NCI-H146 treated with DMSO at 0.1 percent for 48 hours (cell line): ENCODE data around the gene CCDC78.

ENCODE experiments used
- DNase-seq: peaks from one replicate; lab custom pipeline; 2025; ENCODE audit not compliant: unreplicated experiment; lab: John Stamatoyannopoulos, UW

Gene CCDC78

GRCh38 chr16:725463-726187 lies 618 bp downstream of the CCDC78 start:
- no peak for DNase-seq

GRCh38 chr16:725041-725376 lies 1.2 kb downstream of the CCDC78 start:
- DNase-seq = no peak

DNA sequence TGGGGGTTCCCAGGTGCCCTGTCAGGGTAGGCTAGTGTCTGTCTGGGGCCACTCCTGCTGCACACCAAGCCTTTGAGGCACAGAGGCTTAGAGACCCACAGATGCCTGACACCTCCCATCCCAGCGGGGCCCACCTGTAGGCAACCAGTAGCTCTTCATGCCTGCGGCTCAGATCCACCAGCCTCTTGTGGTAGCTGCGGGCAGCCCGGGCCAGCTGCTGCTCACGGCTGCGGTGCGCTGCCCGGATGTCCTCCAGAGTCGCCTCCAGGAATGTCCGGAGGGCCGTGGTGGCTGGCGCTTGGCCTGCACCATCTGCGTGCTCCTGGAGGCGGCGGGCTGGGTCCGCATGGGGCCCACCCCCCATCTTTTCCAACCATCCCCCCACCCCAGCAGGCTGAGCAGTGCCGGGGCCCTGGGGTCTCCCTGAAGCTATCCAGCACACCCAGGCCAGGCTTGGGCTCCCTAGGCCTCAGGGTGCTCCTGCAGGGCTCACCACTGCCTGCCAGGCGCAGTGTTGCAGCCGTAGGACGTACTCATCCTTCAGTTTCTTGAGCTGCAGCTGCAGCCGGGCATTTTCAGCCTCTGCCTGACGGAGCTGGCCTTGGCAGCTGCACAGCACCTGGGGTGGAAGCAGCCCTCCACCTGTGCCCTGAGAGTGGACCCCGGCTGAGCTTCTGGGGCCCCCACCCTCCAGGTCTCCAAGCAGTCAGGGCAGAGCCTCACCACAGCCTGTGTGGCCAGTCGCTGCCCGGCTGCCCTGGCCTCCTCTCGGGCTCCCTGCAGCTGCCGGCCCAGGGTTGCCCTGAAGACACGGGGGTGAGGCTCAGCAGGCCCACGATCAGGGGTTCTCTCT lies 1.8 kb downstream of the CCDC78 start:
- DNase-seq = no peak

GRCh38 chr16:723695-724094 lies 2.5 kb downstream of the CCDC78 start:
- no peak for DNase-seq

GRCh38 chr16:722835-723633 lies 3.2 kb downstream of the CCDC78 start:
- no peak for DNase-seq

- no peak for DNase-seq
Measured at GRCh38 chr16:721765-722540, 4.3 kb downstream of the CCDC78 start.

GRCh38 chr16:720990-721764 lies 5.1 kb downstream of the CCDC78 start, which contains the start of gene ANTKMT:
Gene ANTKMT, plus strand, starts transcription at chr16:721146. Its CDS starts 129 bp downstream, at chr16:721275.
- DNase-seq = peak; percentile 71

DNA sequence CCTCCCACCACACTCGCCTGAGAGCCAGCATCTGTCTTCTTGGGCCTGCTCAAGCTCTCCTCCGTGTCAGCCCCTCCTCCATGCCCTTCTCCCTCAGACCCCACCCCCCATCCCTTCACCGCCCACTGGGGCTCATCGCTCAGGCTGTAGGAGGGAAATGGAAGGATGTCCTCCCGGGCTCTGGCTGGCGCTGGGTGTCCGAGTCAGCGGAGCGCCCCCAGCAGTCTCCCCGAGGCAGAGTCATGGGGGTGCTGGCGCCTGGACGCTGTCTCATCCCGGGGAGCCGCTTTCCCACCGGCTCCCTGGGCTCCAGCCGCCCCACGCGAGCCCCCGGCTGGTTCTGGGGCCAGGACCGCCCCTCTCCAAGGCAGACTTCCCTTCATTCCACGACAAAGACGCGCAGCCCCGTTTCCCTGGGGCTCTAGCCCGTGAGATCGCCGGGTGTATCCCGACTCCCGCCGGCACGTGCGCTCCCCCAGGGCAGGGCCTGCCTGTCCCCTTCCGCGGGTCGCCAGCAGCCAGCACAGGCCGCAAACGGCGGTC lies 5.7 kb downstream of the CCDC78 start:
- peak; percentile 81 for DNase-seq

DNA sequence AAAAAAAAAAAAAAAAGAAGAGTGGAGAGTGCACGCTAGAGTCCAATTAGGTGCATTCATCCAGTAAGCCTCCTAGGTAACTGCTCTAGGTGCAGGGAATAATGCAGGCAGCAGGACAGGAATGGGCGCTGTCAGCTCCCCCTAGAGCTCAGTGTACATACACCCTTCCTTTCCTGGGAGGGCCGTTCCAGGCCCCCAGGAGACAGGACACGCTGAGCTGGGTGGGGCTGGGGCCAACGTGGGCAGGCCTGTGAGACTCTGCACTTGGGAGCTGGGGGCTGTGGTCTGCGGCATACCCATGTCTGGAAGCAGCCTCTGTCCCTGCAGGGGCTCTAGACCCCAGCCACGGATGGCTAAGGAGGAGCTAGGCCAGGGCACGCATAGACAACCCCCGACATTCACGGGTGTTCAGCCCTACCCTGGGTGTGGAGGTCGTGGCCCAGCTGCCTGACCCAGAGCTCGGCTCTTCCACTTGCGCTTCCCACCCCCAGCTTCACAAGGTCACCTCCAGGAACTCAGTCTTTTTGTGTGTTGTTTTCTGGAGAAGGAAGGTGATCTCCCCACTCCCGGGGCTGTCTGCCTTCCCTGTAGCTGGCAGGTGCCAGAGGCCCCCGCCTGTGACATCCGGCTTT lies 6.3 kb downstream of the CCDC78 start:
- peak; percentile 75 for DNase-seq

DNA sequence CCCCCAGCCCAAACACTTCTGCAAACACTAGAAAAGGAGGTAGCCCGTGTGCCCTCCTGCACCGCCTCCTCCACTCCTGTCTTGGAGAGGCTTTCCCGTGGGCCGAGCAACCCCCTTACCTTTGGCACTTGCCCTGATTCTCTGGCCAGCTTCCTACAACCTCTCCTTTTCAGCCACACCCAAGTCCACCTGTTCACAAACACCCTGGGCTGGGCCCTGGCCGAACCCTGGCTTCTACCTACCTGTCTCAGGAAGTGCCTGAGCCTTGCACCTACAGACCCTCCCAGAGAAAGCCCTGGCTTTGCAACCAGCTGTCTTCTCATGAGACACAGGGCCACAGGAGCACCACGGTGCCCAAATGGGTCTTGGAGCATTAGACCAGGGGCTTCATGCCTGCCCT lies 7.3 kb downstream of the CCDC78 start:
- DNase-seq = no peak

- DNase-seq = no peak
Measured at GRCh38 chr16:718389-718788, 7.9 kb downstream of the CCDC78 start.

DNA sequence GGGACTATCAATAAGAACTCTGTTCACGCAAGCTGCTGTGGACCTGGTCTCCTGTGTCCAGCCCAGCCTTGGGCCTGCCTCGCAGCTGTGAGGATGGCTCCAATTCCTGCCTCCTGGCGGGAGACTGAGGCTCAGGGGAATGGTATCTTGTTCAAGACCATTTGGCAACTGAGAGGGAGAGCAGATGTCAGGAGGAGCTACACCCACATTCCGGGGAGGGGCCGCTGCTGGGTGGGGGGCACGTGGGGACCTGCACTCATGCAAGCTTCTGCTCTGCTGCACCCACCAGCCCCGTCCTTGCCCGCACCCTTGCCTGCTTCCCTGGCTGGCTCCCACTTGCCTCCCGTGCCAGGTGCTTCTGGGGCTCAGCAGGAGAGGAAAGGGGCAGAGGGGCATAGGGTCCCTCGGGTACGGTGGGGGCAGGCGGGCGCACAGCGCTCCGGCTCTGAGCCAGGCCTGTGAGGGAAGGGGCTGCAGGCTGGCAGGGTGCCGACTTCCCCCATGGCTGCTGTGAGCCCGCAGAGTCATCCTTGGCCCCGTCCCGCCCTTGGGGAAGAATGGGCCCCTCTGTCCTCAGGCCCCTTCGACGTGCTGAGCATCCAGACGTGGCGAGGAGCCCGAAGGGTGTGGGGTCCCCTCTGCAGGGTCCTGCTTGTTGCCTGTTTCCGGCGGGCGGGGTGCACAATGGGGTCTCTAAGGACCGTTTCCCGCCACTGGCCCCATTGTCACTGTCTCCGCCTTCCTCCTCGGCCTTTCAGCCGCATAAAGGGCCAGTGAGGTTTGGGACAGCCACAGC lies 8.6 kb downstream of the CCDC78 start:
- DNase-seq = no peak

DNA sequence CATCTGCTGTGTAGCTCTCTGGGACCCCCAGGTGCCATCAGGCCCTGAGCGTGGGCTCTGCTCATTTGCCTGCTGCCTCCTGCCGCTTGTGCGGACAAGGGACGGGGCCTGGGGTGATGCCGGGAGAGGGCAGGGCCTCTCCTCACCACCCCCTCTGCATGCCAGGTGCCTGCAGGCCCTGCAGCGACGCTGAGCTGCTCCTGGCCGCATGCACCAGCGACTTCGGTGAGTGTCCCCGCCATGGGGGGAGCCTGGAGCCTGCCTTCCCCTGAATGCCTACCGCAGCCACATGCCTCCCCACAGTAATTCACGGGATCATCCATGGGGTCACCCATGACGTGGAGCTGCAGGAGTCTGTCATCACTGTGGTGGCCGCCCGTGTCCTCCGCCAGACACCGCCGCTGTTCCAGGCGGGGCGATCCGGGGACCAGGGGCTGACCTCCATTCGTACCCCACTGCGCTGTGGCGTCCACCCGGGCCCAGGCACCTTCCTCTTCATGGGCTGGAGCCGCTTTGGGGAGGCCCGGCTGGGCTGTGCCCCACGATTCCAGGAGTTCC lies 9.4 kb downstream of the CCDC78 start:
- DNase-seq = no peak

DNA sequence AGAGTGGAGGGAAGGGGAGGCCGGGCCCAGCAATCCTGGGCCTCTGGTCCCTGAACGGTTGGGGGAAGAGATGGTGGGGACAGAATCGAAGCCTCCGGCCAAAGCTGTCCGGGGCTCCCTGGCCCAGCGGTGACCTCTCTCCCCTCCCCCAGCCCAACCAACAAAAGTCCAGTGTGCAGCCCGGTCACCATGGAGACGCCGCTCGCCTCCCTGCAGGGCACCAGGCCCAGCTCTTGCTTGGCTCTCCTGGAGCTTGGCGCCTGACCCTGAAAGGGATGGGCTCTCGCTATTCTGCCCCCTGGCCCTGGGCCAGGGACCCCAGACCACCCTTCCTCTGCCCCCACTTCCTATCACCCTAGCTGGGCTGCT lies 10.1 kb downstream of the CCDC78 start:
- DNase-seq = peak; percentile 63

DNA sequence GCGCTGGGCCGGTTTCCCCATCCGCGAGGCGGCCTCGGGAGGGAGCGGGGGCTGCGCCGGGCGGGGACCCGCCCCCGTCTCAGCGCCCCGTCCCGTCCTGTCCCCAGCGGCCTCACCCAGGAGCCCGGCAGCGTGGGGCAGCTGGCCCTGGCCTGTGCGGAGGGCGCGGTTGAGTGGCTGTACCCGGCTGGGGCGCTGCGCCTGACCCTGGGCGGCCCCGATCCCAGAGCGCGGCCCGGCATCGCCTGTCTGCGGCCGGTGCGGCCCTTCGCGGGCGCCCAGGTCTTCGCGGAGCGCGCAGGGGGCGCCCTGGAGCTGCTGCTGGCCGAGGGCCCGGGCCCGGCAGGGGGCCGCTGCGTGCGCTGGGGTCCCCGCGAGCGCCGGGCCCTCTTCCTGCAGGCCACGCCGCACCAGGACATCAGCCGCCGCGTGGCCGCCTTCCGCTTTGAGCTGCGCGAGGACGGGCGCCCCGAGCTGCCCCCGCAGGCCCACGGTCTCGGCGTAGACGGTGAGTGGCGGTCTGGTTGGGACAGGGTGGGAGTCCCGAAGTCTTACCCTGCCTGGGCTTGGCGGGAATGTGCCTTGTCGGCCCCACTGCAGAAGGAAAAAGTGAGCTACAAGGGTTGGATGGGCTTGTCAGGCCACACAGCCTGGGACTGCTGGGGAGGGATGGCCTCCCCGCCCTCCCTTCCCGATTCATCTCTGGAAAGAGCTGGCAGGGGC lies 10.6 kb downstream of the CCDC78 start:
- DNase-seq = no peak

DNA sequence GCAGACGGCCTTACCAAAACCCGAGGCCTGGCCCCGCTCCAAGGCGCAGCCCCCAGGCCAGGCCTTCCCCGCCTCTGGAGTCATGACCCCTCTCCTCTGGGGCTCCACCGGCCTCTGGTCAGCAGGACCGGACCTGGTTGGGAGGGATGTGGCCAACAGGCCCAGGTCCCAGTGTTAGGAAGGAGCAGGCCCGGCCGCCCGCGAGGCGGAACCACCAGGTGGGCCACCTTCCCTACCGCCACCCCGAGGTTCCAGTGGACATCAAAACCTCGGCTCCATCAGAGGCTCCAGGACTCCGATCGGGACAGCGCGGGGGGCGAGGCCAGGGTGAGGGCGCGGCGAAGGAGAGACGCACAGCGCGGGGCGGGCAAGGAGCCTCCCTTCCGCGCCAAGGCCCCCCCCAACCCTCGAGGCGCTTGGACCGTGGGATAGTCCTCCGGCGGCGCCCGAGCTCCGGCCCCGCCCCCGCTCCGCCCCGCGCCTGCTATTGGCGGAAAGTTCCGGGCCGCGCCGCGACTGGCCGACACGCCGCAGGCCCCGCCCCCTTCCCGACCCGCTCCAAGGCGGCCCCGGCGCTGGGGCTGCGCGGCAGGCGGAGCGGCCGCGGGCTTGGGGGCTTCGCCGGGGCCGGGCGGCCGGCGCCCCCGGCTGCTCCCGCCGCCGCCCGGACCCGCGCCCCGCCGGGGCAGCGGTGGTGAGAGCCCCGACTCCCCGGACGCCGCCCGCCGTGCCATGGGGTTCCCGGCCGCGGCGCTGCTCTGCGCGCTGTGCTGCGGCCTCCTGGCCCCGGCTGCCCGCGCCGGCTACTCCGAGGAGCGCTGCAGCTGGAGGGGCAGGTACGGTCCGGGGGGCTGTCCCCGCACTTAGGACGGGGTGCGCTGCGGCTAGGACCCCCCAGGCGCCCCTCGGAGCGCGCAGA lies 11.4 kb downstream of the CCDC78 start, which contains the start of gene METRN:
TSS of gene METRN (plus strand) at position 561 of the 919 bp plus-strand sequence. CDS start at position 733, 172 bp downstream.
- DNase-seq = peak; percentile 64
